Subcutaneous abdominal adipose tissue (tissue), 5 donors: ENCODE measurements around the gene SORL1.

Experiments
- H3K27ac ChIP-seq: one replicate; pipeline ENCODE4 v1.7.0; 2013; ENCODE audit warnings: low read depth, mild to moderate bottlenecking, inconsistent platforms, low read length, moderate library complexity
- H3K27me3 ChIP-seq, 5 donors: one replicate each; pipeline ENCODE4 v1.7.0; 2013; ENCODE audit warnings: low read length in 5 of 5, inconsistent platforms in 1 of 5; ENCODE audit not compliant: control insufficient read depth in 5 of 5, insufficient read depth in 4 of 5
- H3K36me3 ChIP-seq, 5 donors: one replicate each; pipeline ENCODE4 v1.7.0; 2013; ENCODE audit warnings: low read length in 5 of 5; ENCODE audit not compliant: control insufficient read depth in 5 of 5, insufficient read depth in 5 of 5
- H3K4me1 ChIP-seq, 5 donors: one replicate each; pipeline ENCODE4 v1.7.0; 2013; ENCODE audit warnings: low read length in 5 of 5, mild to moderate bottlenecking in 3 of 5, moderate library complexity in 1 of 5; ENCODE audit not compliant: control insufficient read depth in 5 of 5, insufficient read depth in 5 of 5
- H3K4me3 ChIP-seq, 5 donors: one replicate each; pipeline ENCODE4 v1.7.0; 2013; ENCODE audit warnings: low read length in 5 of 5, low read depth in 1 of 5
- H3K9ac ChIP-seq, 5 donors: one replicate each; pipeline ENCODE4 v1.7.0; 2013; ENCODE audit warnings: low read length in 5 of 5, mild to moderate bottlenecking in 4 of 5, moderate library complexity in 3 of 5
- H3K9me3 ChIP-seq, 5 donors: one replicate each; pipeline ENCODE4 v1.7.0; 2013; ENCODE audit warnings: low read length in 5 of 5; ENCODE audit not compliant: control insufficient read depth in 5 of 5
- donor health status: healthy.
- donor health status: healthy.
- donor health status: healthy.
- donor health status: healthy.
- donor health status: healthy.

The SORL1 gene

DNA sequence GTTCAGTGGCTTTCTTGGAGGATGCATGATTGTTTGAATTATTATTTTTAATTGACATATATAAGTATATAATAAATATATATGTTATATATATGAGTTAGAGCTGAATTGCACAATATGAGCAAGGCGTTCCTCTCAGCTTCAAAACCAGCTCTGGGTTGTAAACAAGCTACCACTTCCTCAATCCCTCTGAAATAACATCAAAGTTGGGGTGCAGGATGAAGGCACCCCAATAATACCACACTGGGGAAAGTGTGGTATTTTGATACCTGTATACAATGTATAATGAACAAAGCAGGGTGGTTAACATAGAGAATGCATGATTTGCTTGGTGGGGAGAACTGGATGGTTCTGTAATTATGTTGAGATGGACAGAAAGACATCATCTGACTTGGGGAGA is 1.7 kb upstream of the SORL1 start:
- Histone ChIP-seq H3K4me3 (no peak overlapping the region), H3K9me3 (no peaks in the 10 kb centered on the region), H3K4me1 (peaks cover 0 to 28% (median 26%) of the 10 kb centered on the region in 5 donors), H3K27ac (no peak overlapping the region), H3K27me3 (peaks cover 0 to 22% (median 4%) of the 10 kb centered on the region in 5 donors), H3K36me3 (no peaks in the 10 kb centered on the region), H3K9ac (no peak overlapping the region)

DNA sequence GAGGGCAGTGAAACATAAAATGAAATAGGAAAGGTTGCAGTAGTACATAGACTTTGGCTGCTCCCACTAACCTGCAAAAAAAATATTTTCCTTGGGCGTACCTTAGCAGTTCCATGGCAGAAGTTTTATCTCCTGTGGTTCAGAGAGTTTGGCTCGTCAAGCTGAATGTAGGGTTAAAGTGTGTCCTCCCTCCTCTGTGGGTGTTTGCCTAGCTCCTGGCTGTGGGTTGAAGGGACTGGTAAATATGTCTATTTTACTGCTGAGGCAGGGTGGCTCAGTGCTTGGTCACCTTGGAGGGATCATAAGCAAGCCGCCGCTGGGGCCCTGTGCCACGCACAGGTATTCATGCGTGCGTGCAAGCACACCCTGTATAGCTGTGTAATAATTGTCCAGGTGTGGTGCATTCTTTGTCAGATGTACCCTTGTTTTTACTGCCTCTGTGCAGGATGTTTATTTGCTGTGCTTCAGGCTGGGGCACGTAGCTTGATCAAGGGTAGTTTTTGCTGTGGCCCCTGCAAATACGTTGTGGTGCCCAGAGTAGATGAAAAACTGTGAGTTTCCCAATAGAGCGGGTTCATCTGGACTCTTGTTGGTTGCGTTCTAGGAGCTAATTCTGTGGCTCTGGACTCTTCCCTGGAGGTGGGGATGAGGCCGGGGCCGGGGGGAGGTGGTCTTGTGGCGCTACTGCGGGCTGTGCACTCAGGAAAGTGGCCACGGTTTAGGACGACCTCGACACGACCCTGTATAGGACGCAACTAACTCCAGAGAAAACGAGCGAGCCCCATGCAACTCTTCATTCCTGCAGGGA is 732 bp upstream of the SORL1 start:
- Histone ChIP-seq H3K9me3 (no peaks in the 10 kb centered on the region), H3K4me1 (peaks cover 0 to 28% (median 26%) of the 10 kb centered on the region in 5 donors), H3K27ac (no peak overlapping the region), H3K9ac (peak overlapping the region in 2 of 5 donors; percentile 30 to 41), H3K4me3 (peak overlapping the region in 4 of 5 donors; percentile 50 to 85 (median 74)), H3K36me3 (no peaks in the 10 kb centered on the region), H3K27me3 (peaks cover 0 to 22% (median 4%) of the 10 kb centered on the region in 5 donors)

DNA sequence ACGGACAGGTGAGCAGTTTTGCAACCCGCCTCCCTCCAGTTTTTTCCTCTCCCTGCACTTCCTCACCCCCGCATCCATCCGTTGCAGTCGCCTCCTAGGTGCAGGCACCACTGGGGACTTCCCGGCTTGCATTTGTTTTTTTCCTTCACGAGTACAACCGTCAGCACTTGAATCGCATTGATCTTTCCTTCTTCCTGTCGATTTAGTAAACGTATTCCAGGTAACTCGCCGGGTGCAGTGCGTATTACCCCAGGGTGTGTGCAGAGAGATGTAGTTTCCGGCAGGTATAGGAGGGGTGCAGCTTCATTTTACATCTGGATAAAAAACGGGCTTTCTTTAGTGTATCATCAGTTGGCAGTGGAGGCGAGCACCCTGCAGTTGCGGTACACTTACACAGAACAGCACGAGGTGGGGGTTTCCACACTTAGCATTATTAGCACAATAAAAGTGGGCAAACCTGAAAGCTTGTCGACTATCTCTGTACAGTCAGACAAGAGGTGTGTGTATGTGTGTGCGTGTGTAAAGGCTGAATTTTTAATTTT is 566 bp downstream of the SORL1 start, which contains the start of gene SORL1-AS1:
Gene SORL1-AS1, minus strand, starts transcription at position 359 of the 542 bp plus-strand sequence.
- no peak within 1 kb of the TSS for H3K27ac ChIP-seq
- no peaks in the 10 kb centered on the region for H3K36me3 ChIP-seq
- peak within 1 kb of the TSS in 2 of 5 donors; percentile 41 to 55 for H3K9ac ChIP-seq
- no peaks in the 10 kb centered on the region for H3K9me3 ChIP-seq
- H3K4me1 ChIP-seq: peaks cover 0 to 28% (median 26%) of the 10 kb centered on the region in 5 donors
- peak within 1 kb of the TSS; percentile 58 to 85 (median 75) for H3K4me3 ChIP-seq
- H3K27me3 ChIP-seq: peaks cover 0 to 22% (median 4%) of the 10 kb centered on the region in 5 donors

DNA sequence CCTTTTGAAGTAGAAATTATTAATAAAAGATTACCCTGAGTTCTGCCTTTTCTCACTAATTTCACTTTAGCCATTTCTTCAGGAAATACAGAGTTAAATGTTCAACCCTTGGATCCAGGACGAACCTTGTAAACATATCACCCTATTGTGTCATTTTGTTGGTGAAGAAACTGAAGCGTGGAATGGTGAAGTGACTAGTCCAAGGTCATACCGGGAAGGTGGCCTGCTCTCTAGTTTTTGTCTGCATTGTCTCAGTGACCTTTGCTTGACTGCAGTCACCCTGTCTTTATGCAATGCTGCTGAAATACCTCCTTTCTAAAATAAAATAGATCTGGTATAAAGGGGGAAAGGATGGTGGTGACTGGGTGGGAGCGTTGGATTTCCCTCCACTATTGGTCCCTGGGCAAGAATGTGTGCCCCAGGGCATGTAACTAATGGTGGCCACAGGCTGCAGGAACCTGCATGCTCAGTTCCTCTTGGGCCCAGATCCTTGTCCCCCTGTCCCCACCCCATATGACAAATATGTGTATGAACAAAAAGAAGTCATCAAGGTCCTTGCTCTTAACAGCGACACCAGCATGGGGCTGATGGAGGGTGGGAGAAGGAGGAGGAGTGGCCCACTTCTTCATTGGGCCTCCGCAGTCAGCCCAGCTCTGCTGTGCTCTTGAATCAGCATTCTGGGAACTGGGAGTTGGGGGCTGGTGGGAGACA is 1.6 kb downstream of the SORL1 start:
- H3K27ac ChIP-seq: no peak overlapping the region
- H3K4me3 ChIP-seq: peak overlapping the region in 2 of 5 donors; percentile 4 to 23
- H3K4me1 ChIP-seq: peaks cover 0 to 28% (median 26%) of the 10 kb centered on the region in 5 donors
- peaks cover 0 to 22% (median 4%) of the 10 kb centered on the region in 5 donors for H3K27me3 ChIP-seq
- no peaks in the 10 kb centered on the region for H3K36me3 ChIP-seq
- no peaks in the 10 kb centered on the region for H3K9me3 ChIP-seq
- no peak overlapping the region for H3K9ac ChIP-seq

DNA sequence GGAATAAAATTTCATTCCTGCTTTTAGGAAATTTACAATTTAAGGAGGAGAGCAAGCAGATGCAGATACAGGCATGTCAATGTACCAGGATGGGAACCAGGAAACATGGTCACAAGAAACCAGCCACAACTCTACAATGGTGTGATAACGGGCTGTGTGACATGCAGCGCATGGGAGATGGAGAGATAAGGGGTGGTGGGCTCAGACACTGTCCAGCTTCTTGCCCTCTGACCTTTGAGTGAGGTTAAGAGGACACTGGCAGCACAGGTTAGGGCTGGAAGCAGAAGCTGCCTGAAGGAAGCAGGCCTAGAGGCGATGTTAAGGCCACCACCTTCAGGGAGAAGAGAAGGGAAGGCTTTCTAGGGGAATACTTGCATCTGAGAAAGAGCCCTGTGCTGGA is 3.0 kb downstream of the SORL1 start:
- no peak overlapping the region for H3K27ac ChIP-seq
- no peak overlapping the region for H3K4me3 ChIP-seq
- H3K4me1 ChIP-seq: peaks cover 0 to 28% (median 26%) of the 10 kb centered on the region in 5 donors
- H3K9ac ChIP-seq: no peak overlapping the region
- peaks cover 0 to 22% (median 4%) of the 10 kb centered on the region in 5 donors for H3K27me3 ChIP-seq
- H3K36me3 ChIP-seq: no peaks in the 10 kb centered on the region
- H3K9me3 ChIP-seq: no peaks in the 10 kb centered on the region

DNA sequence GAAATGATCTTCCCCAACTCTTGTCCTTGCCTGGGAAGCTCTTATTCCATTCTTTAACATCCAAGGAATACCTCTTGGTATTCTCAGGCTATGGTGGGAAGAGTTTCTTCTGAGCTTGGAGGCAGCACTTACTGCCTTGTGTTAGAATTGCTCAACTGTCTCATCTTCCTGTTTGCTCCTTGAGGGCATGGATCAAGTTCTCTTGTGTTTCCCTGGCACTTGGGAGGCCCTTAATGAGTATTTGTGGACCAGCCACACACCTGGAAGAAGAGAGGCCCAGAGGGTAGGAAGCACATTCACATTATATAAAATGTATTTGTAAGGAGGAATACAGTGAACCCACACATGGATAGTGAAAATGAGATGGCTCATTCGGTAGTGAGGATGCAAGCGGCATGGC is 4.0 kb downstream of the SORL1 start:
- Histone ChIP-seq H3K27ac (no peak overlapping the region), H3K27me3 (peaks cover 0 to 14% (median 0%) of the 10 kb centered on the region in 5 donors), H3K36me3 (no peaks in the 10 kb centered on the region), H3K4me1 (peaks cover 0 to 34% (median 31%) of the 10 kb centered on the region in 5 donors), H3K9me3 (no peaks in the 10 kb centered on the region), H3K9ac (no peak overlapping the region), H3K4me3 (no peak overlapping the region)

DNA sequence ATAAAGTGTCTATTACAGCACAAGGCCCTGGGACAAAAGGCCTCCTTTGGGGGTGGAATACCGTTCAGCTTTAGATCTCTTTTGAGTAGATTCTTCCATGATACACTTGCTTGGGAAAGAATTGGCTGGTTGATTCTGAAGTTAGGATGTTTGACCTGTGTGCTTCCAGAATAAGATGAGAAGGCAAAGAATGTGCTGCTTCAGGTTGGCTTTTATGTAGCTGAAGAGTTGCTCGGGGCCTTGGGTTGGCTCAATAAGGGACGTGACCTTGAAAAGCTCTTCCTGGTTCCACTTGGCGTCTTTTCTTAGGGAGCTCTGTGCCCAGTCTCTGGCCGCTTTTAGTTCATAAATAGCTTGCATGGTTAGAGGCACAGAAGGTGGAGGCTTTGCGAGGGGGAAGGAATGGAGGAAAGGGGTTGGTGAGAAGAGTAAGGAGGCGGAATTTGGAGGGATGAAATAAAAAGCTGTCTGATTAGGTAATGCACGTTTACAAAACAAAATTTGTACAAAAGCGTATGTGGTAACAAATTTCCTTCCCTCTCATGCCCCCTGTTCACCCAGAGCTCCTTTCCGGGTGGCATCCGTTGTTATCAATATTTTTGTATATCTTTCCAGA is 4.8 kb downstream of the SORL1 start:
- H3K4me1 ChIP-seq: peaks cover 0 to 34% (median 30%) of the 10 kb centered on the region in 5 donors
- H3K27me3 ChIP-seq: peaks cover 0 to 7% (median 0%) of the 10 kb centered on the region in 5 donors
- H3K36me3 ChIP-seq: no peaks in the 10 kb centered on the region
- no peak overlapping the region for H3K4me3 ChIP-seq
- H3K9ac ChIP-seq: no peak overlapping the region
- H3K9me3 ChIP-seq: no peaks in the 10 kb centered on the region
- no peak overlapping the region for H3K27ac ChIP-seq

DNA sequence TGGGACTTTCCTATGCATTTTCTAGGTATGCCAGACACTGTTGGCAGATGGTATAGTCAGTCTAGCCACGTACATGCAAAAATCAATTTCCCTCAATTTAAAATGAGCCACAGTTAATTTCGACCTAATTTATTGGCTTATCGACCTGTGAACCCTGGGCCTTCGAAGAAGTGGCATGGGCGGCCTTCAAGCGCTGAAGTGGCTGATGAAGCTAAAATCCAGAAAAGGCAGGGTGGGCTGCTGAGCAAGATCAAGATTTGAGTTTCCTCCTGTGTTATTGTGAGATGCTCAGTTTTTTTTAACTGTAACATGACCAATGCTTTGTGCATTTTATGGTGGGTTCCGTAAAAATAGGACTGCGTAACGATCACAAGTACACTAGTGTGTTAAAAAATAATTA is 6.4 kb downstream of the SORL1 start:
- H3K4me3 ChIP-seq: no peak overlapping the region
- H3K36me3 ChIP-seq: no peaks in the 10 kb centered on the region
- H3K9me3 ChIP-seq: no peaks in the 10 kb centered on the region
- H3K27ac ChIP-seq: no peak overlapping the region
- H3K4me1 ChIP-seq: peaks cover 0 to 25% (median 18%) of the 10 kb centered on the region in 5 donors
- no peaks in the 10 kb centered on the region for H3K27me3 ChIP-seq
- H3K9ac ChIP-seq: no peak overlapping the region

DNA sequence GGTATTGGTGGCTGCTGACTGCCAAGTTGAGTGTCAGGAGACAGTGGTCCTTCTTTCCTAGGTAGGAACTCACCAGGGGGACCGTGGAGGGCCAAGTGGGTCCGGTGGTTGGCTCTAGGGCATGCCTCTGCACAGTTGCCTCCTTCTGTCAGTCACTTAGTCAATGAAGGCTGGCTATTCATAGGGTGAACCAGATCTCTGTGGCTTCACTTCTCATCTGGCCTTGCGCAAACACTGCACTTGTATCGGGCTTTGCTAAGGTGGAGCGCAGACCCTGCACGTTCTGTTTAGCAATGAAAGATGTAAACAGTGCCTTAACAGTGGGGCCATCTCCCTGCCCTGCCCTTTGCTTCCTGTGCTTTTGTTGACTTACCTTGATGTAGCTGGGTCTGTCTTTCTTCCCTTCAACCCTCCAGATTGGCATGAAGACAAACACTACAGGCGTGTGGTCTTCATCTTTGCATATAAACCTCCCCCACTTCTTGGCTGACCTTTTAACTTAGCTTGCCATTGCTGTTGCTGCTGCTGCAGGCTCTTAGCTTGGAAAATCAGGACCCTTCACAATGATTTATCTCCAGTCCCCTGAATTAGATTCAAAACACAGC is 7.4 kb downstream of the SORL1 start:
- no peaks in the 10 kb centered on the region for H3K27me3 ChIP-seq
- no peaks in the 10 kb centered on the region for H3K9me3 ChIP-seq
- H3K4me3 ChIP-seq: no peak overlapping the region
- H3K4me1 ChIP-seq: peaks cover 0 to 17% (median 12%) of the 10 kb centered on the region in 5 donors
- H3K27ac ChIP-seq: no peak overlapping the region
- H3K36me3 ChIP-seq: no peaks in the 10 kb centered on the region
- H3K9ac ChIP-seq: no peak overlapping the region
